GM18508 (cell line): Measurements from ENCODE around the gene SLCO2B1.

ENCODE experiments used
- ATAC-seq: cut with Tn5 transposase; IDR thresholded peaks from one replicate; pipeline ENCODE4 v1.9.1; 2021; ENCODE audit warnings: moderate number of reproducible peaks; ENCODE audit not compliant: insufficient read depth, unreplicated experiment

Gene SLCO2B1

GRCh38 chr11:75205564-75206020, 54.7 kb downstream of the SLCO2B1 start:
- ATAC-seq: no peak

- no peak for ATAC-seq
Observed at GRCh38 chr11:75208446-75208845, 57.5 kb downstream of the SLCO2B1 start.

- no peak for ATAC-seq
Observed at GRCh38 chr11:75212411-75212810, 61.5 kb downstream of the SLCO2B1 start.

- no peak for ATAC-seq
Observed at GRCh38 chr11:75214411-75214821, 63.5 kb downstream of the SLCO2B1 start.

GRCh38 chr11:75214843-75215242, 63.9 kb downstream of the SLCO2B1 start:
- ATAC-seq: no peak

- ATAC-seq: no peak
Observed at GRCh38 chr11:75219869-75220268, 69.0 kb downstream of the SLCO2B1 start.

- no peak for ATAC-seq
Observed at GRCh38 chr11:75223954-75224643, 73.2 kb downstream of the SLCO2B1 start.

- ATAC-seq: no peak
Observed at GRCh38 chr11:75225794-75226193, 74.9 kb downstream of the SLCO2B1 start.

GRCh38 chr11:75229466-75229865, 78.6 kb downstream of the SLCO2B1 start:
- no peak for ATAC-seq

- ATAC-seq: no peak
Observed at GRCh38 chr11:75230621-75231020, 79.7 kb downstream of the SLCO2B1 start.

- no peak for ATAC-seq
Observed at GRCh38 chr11:75233754-75234172, 82.9 kb downstream of the SLCO2B1 start.

GRCh38 chr11:75236062-75236461, 85.2 kb downstream of the SLCO2B1 start:
- no peak for ATAC-seq

- ATAC-seq: no peak
Observed at GRCh38 chr11:75237050-75237449, 86.1 kb downstream of the SLCO2B1 start.

GRCh38 chr11:75238595-75239440, 87.9 kb downstream of the SLCO2B1 start:
- ATAC-seq: no peak

- no peak for ATAC-seq
Observed at GRCh38 chr11:75239531-75240290, 88.8 kb downstream of the SLCO2B1 start.

- ATAC-seq: no peak
Observed at GRCh38 chr11:75240311-75241035, 89.6 kb downstream of the SLCO2B1 start, which contains the start of gene TPBGL. TSS of gene TPBGL (plus strand) at chr11:75240774. CDS start at chr11:75241050, 276 bp downstream.

GRCh38 chr11:75241036-75241905, 90.4 kb downstream of the SLCO2B1 start:
- ATAC-seq: no peak

GRCh38 chr11:75241906-75242644, 91.2 kb downstream of the SLCO2B1 start:
- no peak for ATAC-seq
